ENCODE measurements around the gene CWF19L2.
A peak's percentile ranks its signal among the peaks of the same experiment; 100 is the strongest.
"Not testable (repeated sequence)": the region's sequence is repeated elsewhere in the genome, so short reads cannot be mapped to it uniquely, and the experiment has no call there.

Gene CWF19L2

GRCh38 chr11:107457558-107458271, at the start of gene CWF19L2:
CWF19L2 (minus strand) TSS chr11:107457825; CDS start chr11:107457816, 9 bp downstream.
- FAIRE-seq, result peak; percentile 26
- DNase-seq (ENCODE audit: insufficient read length, low spot score), result peak; percentile 90

- FAIRE-seq (no peak), DNase-seq (ENCODE audit: insufficient read length, low spot score) (no peak)
Measured at GRCh38 chr11:107505647-107506225, 48.1 kb upstream of the CWF19L2 start.

- no peak for DNase-seq (ENCODE audit: insufficient read length, low spot score)
- no peak for FAIRE-seq
Measured at GRCh38 chr11:107504981-107505380, 47.4 kb upstream of the CWF19L2 start.

- DNase-seq (ENCODE audit: insufficient read length, low spot score) (no peak), FAIRE-seq (no peak)
Measured at GRCh38 chr11:107501713-107502112, 44.1 kb upstream of the CWF19L2 start.

GRCh38 chr11:107497371-107497770, 39.7 kb upstream of the CWF19L2 start:
- DNase-seq (ENCODE audit: insufficient read length, low spot score); FAIRE-seq: not testable (repeated sequence)

- FAIRE-seq (no peak), DNase-seq (ENCODE audit: insufficient read length, low spot score) (no peak)
Measured at GRCh38 chr11:107496011-107496410, 38.4 kb upstream of the CWF19L2 start.

- DNase-seq (ENCODE audit: insufficient read length, low spot score) (no peak), FAIRE-seq (no peak)
Measured at GRCh38 chr11:107494055-107494454, 36.4 kb upstream of the CWF19L2 start.

- DNase-seq (ENCODE audit: insufficient read length, low spot score) (no peak), FAIRE-seq (no peak)
Measured at GRCh38 chr11:107493117-107493516, 35.5 kb upstream of the CWF19L2 start.

- no peak for DNase-seq (ENCODE audit: insufficient read length, low spot score)
- no peak for FAIRE-seq
Measured at GRCh38 chr11:107490836-107491235, 33.2 kb upstream of the CWF19L2 start.

- FAIRE-seq (no peak), DNase-seq (ENCODE audit: insufficient read length, low spot score) (no peak)
Measured at GRCh38 chr11:107482234-107482633, 24.6 kb upstream of the CWF19L2 start.

GRCh38 chr11:107478922-107479321, 21.3 kb upstream of the CWF19L2 start:
- no peak for FAIRE-seq
- DNase-seq (ENCODE audit: insufficient read length, low spot score), result no peak

GRCh38 chr11:107477820-107478219, 20.2 kb upstream of the CWF19L2 start:
- FAIRE-seq, result no peak
- DNase-seq (ENCODE audit: insufficient read length, low spot score), result no peak

GRCh38 chr11:107473792-107474191, 16.2 kb upstream of the CWF19L2 start:
- FAIRE-seq, result no peak
- no peak for DNase-seq (ENCODE audit: insufficient read length, low spot score)

- no peak for DNase-seq (ENCODE audit: insufficient read length, low spot score)
- FAIRE-seq, result no peak
Measured at GRCh38 chr11:107472966-107473365, 15.3 kb upstream of the CWF19L2 start.

- FAIRE-seq (no peak), DNase-seq (ENCODE audit: insufficient read length, low spot score) (no peak)
Measured at GRCh38 chr11:107468596-107468995, 11.0 kb upstream of the CWF19L2 start.

GRCh38 chr11:107467696-107468095, 10.1 kb upstream of the CWF19L2 start:
- FAIRE-seq (no peak), DNase-seq (ENCODE audit: insufficient read length, low spot score) (no peak)

- not testable (repeated sequence) for FAIRE-seq; DNase-seq (ENCODE audit: insufficient read length, low spot score)
Measured at GRCh38 chr11:107466275-107466866, 8.7 kb upstream of the CWF19L2 start.

- FAIRE-seq (peak; percentile 9), DNase-seq (ENCODE audit: insufficient read length, low spot score) (peak; percentile 7)
Measured at GRCh38 chr11:107457205-107457557, 444 bp downstream of the CWF19L2 start.

- no peak for FAIRE-seq
Measured at GRCh38 chr11:107453594-107454286, 3.9 kb downstream of the CWF19L2 start.

GRCh38 chr11:107446822-107447431, 10.7 kb downstream of the CWF19L2 start:
- no peak for FAIRE-seq
- no peak for DNase-seq (ENCODE audit: insufficient read length, low spot score)

More at GRCh38 chr11:107453594-107454286, 3.9 kb downstream of the CWF19L2 start:
- DNase-seq (ENCODE audit: insufficient read length, low spot score), result no peak

GRCh38 chr11:107442715-107443215, 14.9 kb downstream of the CWF19L2 start:
- FAIRE-seq (no peak), DNase-seq (ENCODE audit: insufficient read length, low spot score) (no peak)
